HFF-Myc (cell line): ENCODE data around the gene INF2.
A peak's percentile ranks its signal among the peaks of the same experiment; 100 is the strongest.
"Not testable (repeated sequence)": the region's sequence is repeated elsewhere in the genome, so short reads cannot be mapped to it uniquely, and the experiment has no call there.

Experiments used
- DNase-seq: peaks from one replicate; pipeline ENCODE4 v3.0.0-alpha.2; 2011; ENCODE audit warnings: low read depth; ENCODE audit errors: extremely low read depth
- H3K4me3 ChIP-seq: replicated peaks from 2 replicates; pipeline ENCODE4 v1.5.1; 2011; ENCODE audit warnings: low read depth, mild to moderate bottlenecking, control low read depth, low read length
- TF ChIP-seq, protein P1 (sequence below): IDR thresholded peaks from 2 replicates; pipeline ENCODE4 v1.5.1; 2012; ENCODE audit warnings: mild to moderate bottlenecking, low read depth, low read length, control low read depth; ENCODE audit errors: missing control alignments

INF2 gene

DNA sequence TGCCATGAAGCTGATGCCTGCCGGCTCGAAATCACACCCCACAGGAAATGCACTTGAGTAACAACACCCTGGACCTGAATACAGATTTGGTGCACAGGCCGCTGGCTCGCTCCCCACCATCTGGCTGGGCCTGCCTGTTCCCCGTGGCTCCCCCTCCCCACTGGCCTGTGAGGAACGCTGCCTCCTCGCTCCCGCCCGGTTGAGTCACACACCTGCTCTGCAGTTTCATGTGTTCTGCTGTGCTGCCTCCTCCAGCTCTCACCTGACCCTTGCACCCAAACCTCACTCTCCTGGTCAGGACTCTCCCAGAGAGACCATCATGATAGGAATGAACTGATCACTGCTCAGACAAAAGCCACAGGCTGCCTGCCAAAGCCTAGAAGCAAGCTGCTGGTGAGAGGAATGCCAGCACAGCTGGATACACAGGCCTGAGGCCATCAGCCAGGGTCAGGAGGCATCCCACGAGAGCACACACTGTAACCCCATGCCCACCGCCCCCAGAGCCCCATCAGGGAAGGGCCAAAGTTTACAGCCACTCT lies 59.8 kb downstream of the INF2 start:
- no peak overlapping the region for H3K4me3 ChIP-seq
- TF ChIP-seq, protein P1, sequence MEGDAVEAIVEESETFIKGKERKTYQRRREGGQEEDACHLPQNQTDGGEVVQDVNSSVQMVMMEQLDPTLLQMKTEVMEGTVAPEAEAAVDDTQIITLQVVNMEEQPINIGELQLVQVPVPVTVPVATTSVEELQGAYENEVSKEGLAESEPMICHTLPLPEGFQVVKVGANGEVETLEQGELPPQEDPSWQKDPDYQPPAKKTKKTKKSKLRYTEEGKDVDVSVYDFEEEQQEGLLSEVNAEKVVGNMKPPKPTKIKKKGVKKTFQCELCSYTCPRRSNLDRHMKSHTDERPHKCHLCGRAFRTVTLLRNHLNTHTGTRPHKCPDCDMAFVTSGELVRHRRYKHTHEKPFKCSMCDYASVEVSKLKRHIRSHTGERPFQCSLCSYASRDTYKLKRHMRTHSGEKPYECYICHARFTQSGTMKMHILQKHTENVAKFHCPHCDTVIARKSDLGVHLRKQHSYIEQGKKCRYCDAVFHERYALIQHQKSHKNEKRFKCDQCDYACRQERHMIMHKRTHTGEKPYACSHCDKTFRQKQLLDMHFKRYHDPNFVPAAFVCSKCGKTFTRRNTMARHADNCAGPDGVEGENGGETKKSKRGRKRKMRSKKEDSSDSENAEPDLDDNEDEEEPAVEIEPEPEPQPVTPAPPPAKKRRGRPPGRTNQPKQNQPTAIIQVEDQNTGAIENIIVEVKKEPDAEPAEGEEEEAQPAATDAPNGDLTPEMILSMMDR, result no peak
- no peak for DNase-seq

DNA sequence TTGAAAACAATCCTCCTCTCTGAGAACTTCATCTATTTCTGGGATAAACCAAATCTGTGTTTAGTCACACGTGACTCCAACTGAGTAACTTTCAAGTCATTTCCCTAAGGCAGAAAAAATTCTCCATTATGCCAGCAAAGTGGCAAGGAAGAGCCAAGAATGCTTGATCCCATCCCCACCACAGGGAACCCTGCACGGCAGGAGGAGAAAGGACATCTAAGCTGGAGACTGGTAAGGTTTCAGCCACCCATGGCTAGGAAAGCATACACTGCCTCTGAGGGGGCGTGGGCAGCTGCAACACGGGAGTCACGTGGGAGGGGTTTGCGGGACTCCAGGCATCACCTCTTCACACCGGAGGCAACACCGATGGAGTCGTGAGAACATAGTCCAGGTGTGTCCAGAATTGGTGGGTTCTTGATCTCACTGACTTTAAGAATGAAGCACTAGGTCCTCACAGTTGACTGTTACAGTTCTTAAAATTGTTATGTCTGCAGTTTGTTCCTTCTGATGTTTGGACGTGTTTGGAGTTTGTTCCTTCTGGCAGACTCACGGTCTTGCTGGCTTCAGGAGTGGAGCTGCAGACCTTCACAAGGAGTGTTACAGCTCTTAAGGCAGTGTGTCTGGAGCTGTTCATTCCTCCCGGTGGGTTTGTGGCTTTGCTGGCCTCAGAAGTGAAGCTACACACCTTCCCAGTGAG lies 60.8 kb downstream of the INF2 start:
- H3K4me3 ChIP-seq, result no peak overlapping the region
- TF ChIP-seq, protein P1, result no peak

DNA sequence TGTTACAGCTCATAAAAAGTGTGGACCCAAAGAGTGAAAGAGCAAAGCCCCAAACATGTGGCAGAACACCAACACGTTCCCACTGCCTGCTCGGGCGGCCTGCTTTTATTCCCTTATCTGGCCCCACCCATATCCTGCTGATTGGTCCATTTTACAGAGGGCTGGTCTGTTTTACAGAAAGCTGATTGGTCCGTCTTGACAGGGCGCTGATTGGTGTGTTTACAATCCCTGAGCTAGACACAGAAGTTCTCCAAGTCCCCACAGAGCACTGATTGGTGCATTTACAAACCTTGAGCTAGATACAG lies 61.3 kb downstream of the INF2 start:
- DNase-seq, H3K4me3 ChIP-seq: not testable (repeated sequence)

More for the DNA sequence above, 60.8 kb downstream of the INF2 start:
- DNase-seq, result no peak

DNA sequence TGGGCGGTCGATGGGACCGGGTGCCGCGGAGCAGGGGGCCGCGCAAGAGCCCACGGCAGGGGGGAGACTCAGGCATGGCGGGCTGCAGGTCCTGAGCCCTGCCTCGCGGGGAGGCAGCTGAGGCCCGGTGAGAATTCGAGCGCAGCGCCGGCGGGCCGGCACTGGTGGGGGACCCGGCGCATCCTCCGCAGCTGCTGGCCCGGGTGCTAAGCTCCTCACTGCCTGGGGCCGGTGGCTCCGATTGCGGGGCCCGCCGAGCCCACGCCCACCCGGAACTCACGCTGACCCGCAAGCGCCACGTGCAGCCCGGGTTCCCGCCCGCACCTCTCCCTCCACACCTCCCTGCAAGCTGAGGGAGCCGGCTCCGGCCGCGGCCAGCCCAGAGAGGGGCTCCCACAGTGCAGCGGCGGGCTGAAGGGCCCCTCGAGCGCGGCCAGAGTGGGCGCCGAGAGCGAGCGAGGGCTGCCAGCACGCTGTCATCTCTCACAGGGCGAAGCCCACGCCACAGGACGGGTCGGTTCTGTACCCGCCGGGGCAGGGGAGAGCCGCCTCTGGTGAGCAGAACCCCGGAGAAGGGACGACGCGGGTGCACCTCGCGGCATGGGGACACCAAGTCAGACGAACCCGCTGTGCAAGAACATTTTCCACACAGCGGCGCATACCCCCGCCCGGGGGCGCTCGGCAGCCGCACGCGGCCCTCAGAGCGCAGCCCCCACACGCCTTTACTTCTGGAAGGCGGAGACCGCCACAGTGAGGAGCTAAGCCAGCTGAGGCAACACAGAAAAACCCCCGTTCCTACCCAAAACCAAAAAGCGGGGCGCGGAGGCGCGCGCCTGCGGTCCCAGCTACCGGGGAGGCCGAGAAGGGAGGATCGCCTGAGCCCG lies 62.4 kb downstream of the INF2 start:
- H3K4me3 ChIP-seq, result peak overlapping the region; percentile 88
- DNase-seq, result no peak
- TF ChIP-seq, protein P1, result no peak

DNA sequence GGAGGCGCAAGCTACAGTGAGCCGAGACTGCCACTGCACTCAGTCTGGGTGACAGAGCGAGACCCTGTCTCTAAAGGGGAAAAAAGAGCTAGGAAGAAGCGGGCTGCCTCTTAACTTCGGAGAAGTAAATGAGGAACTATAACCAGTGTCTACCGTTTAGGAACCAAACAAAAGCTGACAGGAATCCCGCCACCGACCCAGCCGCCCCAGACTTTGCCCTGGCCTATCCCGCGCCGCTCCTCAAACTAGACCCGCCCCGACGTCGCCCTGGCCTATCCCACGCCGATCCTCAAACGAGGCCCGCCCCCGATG lies 63.0 kb downstream of the INF2 start:
- TF ChIP-seq, protein P1, result no peak
- no peak for DNase-seq
- H3K4me3 ChIP-seq, result peak overlapping the region; percentile 88

DNA sequence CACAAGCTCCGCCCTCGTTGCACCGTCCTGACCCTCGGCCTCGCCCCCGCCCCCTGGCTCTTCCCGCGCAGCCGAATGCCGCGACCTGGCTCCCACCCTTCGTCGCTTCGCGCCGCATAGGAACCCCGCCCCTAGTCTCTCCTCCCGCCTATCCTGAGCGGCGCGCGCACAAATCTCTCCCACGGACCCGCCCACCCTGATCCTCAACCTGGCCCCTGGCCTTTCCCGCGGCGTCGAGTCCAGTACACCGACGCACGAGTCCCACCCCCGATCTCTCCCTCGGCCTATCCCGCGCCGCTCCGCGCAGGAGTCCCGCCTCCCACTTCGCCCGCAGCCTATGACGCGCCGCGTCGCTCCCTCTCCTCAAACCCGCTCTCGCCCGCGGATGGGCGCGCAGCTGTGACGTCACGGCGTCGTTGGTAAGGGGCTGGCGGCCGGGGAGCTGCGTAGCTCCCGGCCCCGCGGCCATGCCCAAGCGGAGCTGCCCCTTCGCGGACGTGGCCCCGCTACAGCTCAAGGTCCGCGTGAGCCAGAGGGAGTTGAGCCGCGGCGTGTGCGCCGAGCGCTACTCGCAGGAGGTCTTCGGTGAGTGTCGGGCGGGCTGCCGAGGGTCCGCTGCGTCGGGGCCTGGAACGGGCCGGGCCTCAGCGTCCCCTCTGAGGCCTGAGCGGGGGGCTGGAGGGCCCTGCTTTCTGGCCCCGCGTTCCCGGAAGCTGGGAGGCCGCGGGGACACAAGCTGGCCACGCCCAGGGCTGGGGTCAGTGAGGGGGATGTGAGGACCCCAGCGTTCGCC lies 63.5 kb downstream of the INF2 start, which contains the start of gene SIVA1:
Gene SIVA1 (plus strand): TSS at position 413 of the 793 bp plus-strand sequence. CDS start 55 bp downstream, at position 468.
- TF ChIP-seq, protein P1, result no peak
- peak; percentile 91 for DNase-seq
- peak within 1 kb of the TSS; percentile 88 for H3K4me3 ChIP-seq
